ENCODE data around the gene DUOX1. TPM values are rescaled to one million over a fixed set of nuclear protein-coding genes. Genes with fewer than 3 reads are reported as not detected.
"Not testable (repeated sequence)": the region's sequence is repeated elsewhere in the genome, so short reads cannot be mapped to it uniquely, and the experiment has no call there.

The DUOX1 gene
- total RNA-seq, result under 1 TPM; 0.34 to 0.95 TPM

DNA sequence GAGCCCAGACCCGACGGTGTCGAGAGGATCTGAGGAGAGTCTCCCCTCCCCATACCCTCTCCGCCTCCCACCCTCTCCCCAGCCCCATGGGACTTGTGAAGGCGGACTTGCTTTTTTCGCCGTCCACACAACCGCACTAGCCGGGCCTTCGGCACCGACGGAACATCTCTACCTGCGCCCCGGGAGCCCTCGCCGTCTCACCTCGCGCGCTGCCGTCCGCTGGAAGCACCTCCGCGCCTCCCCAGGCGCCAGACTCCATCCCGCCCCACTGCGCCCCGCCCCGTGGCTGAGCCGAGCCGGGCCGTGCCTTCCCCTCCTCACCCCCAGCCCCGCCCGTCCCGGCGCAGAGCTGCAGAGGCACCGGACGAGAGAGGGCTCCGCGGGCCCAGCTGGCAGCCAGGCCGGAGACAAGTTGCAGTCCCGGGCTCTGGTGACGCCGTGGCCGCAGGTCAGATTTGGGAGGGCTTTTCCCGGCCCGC, at the start of gene DUOX1, which contains the start of gene DUOXA1:
TSS of gene DUOX1 (plus strand) at position 344 of the 479 bp plus-strand sequence. CDS start 1,973 bp downstream, outside the sequence.
TSS of gene DUOXA1 (minus strand) at position 229 of the 479 bp plus-strand sequence. CDS start 6,865 bp downstream, outside the sequence.
- Mint-ChIP-seq H3K4me3 (peak within 1 kb of the TSS in 1 of 2 donors; percentile 55), H3K27ac (no peak within 1 kb of the TSS), H3K4me1 (ENCODE audit: low read depth) (peaks cover 5% of the 10 kb centered on the region), H3K27me3 (ENCODE audit: low read depth) (peaks cover 82% of the 10 kb centered on the region), H3K36me3 (ENCODE audit: insufficient read depth in 2 of 2) (peaks cover 0 to 1% of the 10 kb centered on the region in 2 donors), H3K9me3 (no peaks in the 10 kb centered on the region)
- ATAC-seq (replicated peaks in 1 of 2) (peak; percentile 61 to 69), DNase-seq (peak; percentile 46)

DNA sequence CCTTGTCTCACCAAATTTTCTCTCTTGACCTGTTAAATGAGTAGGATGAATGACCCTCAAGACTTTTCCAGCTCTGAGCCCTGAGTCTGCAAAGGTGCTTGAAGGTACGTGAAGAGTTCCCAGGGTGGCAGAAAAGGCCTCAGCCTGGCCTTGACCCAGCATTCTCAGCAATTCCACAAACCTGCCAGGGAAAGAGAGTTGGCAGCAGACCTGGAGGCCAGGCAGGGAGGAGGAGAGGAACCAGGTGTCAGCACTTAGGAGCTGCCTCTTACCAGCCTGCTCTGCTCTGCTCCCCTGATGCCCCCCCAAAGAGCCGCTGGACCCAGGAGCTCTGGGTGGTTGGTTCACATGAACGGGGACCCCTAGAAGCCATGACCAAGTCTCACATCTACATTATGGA, 49.2 kb upstream of the DUOX1 start:
- not testable (repeated sequence) for H3K4me1 Mint-ChIP-seq (ENCODE audit: low read depth); ATAC-seq (replicated peaks in 1 of 2); H3K9me3 Mint-ChIP-seq; H3K27ac Mint-ChIP-seq; H3K36me3 Mint-ChIP-seq (ENCODE audit: insufficient read depth in 2 of 2); H3K27me3 Mint-ChIP-seq (ENCODE audit: low read depth); H3K4me3 Mint-ChIP-seq; DNase-seq

DNA sequence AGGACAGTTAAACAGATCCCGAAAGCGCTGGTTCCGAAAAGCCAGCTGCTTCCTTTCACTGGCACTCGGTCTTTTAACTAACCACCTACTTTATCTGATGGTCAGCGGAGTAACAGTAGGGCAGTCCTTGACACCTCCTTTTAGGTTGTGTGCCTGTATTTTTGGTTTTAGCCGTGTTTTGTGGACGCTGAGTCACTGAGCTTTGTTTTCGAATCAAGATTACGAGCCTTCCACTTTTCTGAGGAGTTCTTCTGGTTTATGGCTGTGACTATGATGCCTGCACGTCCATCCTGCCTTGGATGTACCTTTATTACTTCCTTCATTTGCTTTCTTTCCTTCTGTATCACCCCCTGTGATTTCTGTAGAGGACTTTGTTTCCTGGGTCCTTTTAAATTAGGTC, 47.4 kb upstream of the DUOX1 start:
- ATAC-seq (replicated peaks in 1 of 2), result not testable (repeated sequence)

DNA sequence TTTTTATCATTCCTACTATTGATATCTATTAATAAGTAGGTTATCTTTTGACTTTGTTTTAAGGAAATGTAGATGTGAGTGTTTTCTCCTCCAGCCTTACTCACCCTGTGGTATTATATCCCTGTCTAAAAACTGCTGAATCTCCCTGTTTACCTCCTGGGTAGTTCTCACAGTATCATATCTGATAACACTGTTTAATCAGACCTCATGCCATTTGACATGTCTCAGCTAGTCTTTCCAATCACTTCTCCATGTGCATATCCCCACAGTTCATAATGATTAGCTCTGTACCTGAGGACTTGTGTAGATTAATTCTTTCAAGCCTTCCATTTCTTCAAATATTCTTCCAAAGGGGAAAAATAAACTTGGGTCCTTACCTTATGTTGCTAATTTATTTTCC, 46.6 kb upstream of the DUOX1 start:
- no peaks in the 10 kb centered on the region for H3K9me3 Mint-ChIP-seq
- no peak for DNase-seq
- no peaks in the 10 kb centered on the region for H3K4me1 Mint-ChIP-seq (ENCODE audit: low read depth)
- ATAC-seq (replicated peaks in 1 of 2), result no peak
- H3K36me3 Mint-ChIP-seq (ENCODE audit: insufficient read depth in 2 of 2), result no peaks in the 10 kb centered on the region
- no peak overlapping the region for H3K27ac Mint-ChIP-seq
- peaks cover 14% of the 10 kb centered on the region for H3K27me3 Mint-ChIP-seq (ENCODE audit: low read depth)
- no peak overlapping the region for H3K4me3 Mint-ChIP-seq

More for the DNA sequence above, 47.4 kb upstream of the DUOX1 start:
- H3K4me1 Mint-ChIP-seq (ENCODE audit: low read depth); H3K27ac Mint-ChIP-seq; H3K36me3 Mint-ChIP-seq (ENCODE audit: insufficient read depth in 2 of 2); H3K4me3 Mint-ChIP-seq; H3K9me3 Mint-ChIP-seq; DNase-seq: not testable (repeated sequence)
- peaks cover 14% of the 10 kb centered on the region for H3K27me3 Mint-ChIP-seq (ENCODE audit: low read depth)

DNA sequence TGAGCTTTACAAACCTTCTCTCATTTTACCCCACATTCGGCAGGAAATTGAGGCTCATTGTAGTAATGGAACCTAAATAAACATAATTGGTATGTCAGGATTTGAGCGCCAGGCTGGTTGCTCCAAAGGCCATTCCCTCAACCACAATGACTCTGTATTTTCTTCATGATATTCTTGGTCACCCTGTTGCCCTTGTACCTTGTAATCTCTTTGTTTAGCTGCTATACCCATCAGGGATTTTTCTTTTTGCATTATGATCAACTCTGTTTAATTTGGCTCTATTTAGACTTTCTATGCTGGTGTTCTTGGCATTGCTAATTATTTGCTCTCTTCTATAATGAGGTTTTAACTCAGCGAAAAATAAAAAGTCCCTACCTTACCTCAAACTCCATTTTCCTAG, 45.6 kb upstream of the DUOX1 start:
- no peak for ATAC-seq (replicated peaks in 1 of 2)
- Mint-ChIP-seq H3K4me1 (ENCODE audit: low read depth) (no peaks in the 10 kb centered on the region), H3K9me3 (no peaks in the 10 kb centered on the region), H3K4me3 (no peak overlapping the region), H3K27me3 (ENCODE audit: low read depth) (peaks cover 20% of the 10 kb centered on the region), H3K27ac (no peak overlapping the region), H3K36me3 (ENCODE audit: insufficient read depth in 2 of 2) (no peaks in the 10 kb centered on the region)
- no peak for DNase-seq

DNA sequence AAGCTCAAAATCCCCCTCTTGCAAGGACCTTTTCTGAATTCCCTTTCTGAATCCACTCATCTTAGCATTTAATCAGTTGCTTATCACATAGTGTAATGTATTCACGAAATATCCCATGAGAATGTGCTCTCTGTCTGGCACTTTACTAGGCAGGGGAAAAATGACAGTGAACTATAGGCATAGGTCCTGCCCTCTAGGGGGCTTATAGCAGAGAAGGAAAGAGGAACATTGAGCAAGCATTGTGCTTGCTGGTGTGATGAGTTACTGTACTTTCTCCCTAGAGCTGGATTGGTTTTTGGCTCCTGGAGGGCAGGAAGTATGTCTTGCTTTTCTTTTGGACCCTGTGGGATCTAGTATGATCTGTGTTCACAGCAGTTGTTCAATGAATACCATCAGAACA, 42.3 kb upstream of the DUOX1 start:
- Mint-ChIP-seq H3K27ac (no peak overlapping the region), H3K4me1 (ENCODE audit: low read depth) (no peaks in the 10 kb centered on the region), H3K4me3 (no peak overlapping the region), H3K27me3 (ENCODE audit: low read depth) (peaks cover 36% of the 10 kb centered on the region), H3K9me3 (no peaks in the 10 kb centered on the region), H3K36me3 (ENCODE audit: insufficient read depth in 2 of 2) (no peaks in the 10 kb centered on the region)
- no peak for ATAC-seq (replicated peaks in 1 of 2)
- DNase-seq, result no peak

DNA sequence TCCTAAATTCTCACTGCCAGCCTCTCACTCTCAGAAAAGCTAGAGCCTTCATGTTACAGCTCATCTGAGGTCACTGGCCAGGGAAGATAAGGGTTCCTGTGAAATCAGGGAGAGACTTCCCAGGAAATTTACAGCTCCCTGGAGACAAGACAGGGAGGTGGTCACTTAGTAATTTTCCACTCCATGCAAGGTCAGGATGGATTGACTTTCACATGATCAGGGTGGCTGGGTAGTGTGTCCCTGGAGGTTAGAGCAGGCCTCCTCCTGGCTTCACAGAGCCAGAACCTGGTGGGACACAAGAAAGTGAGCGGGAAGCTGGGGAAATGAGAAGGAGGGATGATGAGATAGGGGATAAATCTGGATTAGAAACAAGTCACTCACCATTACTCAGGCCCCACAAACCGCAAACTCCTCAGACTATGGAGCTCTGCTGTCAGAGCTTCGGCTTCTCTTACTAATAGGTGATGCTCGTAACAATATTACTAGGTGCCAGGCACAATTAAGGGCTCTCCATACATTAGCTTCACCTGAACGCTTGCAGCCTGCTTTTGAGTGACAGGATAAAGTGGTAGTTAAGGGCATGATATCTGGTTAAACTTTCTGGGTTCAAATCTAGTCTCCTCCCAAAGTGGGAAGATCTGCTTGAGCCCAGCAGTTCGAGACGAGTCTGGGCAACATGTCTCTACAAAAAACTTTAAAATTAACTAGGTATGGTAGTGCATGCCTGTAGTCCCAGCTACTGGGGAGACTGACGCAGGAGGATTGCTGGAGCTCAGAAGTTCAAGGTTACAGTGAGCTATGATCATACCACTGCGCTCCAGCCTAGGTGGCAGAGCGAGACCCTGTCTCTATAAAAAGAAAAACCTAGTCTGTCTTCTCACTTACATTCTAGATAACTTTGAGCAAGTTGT, 40.7 kb upstream of the DUOX1 start:
- Mint-ChIP-seq H3K9me3 (no peaks in the 10 kb centered on the region), H3K4me3 (no peak overlapping the region), H3K4me1 (ENCODE audit: low read depth) (no peaks in the 10 kb centered on the region), H3K36me3 (ENCODE audit: insufficient read depth in 2 of 2) (no peaks in the 10 kb centered on the region), H3K27ac (no peak overlapping the region), H3K27me3 (ENCODE audit: low read depth) (peaks cover 29% of the 10 kb centered on the region)
- DNase-seq (no peak), ATAC-seq (replicated peaks in 1 of 2) (no peak)

DNA sequence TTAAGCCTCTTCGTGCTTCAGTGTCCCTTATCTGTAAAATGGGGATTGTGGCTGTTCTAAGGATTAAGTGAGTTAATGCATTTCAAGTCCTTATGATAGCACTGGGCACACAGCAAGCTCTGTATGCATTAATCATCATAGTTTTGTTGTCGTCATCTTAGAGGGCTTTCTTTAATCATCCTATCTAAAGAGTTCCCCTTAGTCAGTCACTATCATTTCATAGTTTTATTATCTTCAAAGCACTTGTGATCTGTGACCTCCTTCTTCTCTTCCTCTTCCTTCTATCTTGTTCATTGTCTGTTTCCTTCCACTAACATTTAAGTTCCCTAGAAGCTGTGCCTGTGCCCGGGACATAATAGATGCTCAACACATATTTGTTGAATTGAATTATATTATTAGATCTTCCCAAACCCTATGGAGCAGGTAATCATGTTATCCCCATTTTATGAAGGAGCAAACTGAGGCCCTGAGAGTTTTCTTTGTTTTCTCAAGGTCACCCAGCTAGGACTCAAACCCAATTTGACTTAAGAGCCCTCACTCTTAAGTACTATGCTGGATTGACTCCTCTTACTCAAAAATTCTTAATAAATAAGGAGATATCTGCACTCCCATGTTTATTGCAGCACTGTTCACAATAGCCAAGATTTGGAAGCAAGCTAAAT, 40.0 kb upstream of the DUOX1 start:
- Mint-ChIP-seq H3K9me3 (no peaks in the 10 kb centered on the region), H3K27ac (no peak overlapping the region), H3K27me3 (ENCODE audit: low read depth) (peaks cover 28% of the 10 kb centered on the region), H3K4me1 (ENCODE audit: low read depth) (no peaks in the 10 kb centered on the region), H3K36me3 (ENCODE audit: insufficient read depth in 2 of 2) (no peaks in the 10 kb centered on the region), H3K4me3 (no peak overlapping the region)
- ATAC-seq (replicated peaks in 1 of 2) (no peak), DNase-seq (no peak)

DNA sequence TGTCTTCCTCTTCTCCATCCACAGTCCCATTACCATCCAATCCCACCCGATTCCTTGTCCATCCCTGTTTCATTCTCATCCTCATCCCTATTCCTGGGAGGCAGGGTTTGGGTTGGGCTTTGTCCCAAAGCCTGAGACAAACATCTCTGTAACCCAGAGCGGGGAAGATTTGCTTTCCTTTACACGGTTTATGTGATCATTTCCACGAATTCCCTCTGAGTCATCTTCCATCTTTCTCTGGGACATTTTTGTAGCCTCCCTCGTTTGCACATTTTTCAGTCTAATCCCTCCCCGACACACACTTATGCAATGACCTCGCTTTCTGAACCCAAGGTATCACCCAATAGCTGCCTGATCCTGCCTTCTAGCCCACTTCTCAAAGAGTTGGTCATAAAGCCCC, 38.6 kb upstream of the DUOX1 start:
- Mint-ChIP-seq H3K4me3 (no peak overlapping the region), H3K36me3 (ENCODE audit: insufficient read depth in 2 of 2) (no peaks in the 10 kb centered on the region), H3K4me1 (ENCODE audit: low read depth) (no peaks in the 10 kb centered on the region), H3K27me3 (ENCODE audit: low read depth) (peaks cover 28% of the 10 kb centered on the region), H3K27ac (no peak overlapping the region), H3K9me3 (no peaks in the 10 kb centered on the region)
- no peak for DNase-seq
- no peak for ATAC-seq (replicated peaks in 1 of 2)

DNA sequence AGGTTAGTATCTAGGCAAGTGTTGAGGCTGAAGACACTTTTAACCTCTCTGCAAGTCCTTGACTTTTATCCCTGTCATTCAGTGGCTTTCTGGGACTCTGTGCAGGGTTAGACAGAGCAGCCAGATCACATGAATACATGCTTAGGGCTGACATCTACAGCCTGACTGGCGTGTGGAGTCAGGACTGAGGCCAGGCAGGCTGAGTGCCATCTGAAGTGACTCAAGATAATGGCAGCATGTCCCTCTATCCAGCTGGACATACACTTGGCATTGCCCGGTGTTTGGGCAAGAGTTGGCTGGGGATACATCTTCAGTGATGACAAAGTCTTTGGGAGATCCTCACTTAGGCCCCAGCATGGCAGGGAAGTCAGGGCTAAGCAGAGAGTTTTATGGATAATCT, 38.2 kb upstream of the DUOX1 start:
- Mint-ChIP-seq H3K4me1 (ENCODE audit: low read depth) (no peaks in the 10 kb centered on the region), H3K4me3 (no peak overlapping the region)
- DNase-seq, result no peak

DNA sequence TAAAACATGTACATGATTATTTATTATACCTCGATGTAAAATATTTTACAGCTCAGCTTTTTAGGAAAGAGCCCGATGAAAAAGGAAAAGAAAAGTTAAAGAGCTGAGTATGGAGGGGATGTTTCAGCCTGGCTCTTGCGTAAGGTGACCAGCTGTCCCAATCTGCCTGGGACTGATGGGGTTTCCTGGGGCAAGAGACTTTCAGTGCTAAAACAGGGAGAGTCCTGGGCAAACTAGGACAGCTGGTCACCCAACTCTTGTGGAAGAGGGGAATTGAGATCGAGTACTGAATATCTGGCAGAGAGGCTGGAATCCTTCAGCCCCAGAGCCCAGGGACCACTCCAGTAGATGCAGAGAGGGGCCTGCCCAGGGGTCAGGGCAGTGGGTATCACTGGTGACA, 36.8 kb upstream of the DUOX1 start:
- H3K9me3 Mint-ChIP-seq, result no peaks in the 10 kb centered on the region
- no peaks in the 10 kb centered on the region for H3K4me1 Mint-ChIP-seq (ENCODE audit: low read depth)
- H3K4me3 Mint-ChIP-seq, result no peak overlapping the region
- ATAC-seq (replicated peaks in 1 of 2) (no peak), DNase-seq (no peak)
- H3K36me3 Mint-ChIP-seq (ENCODE audit: insufficient read depth in 2 of 2), result no peaks in the 10 kb centered on the region
- peaks cover 22% of the 10 kb centered on the region for H3K27me3 Mint-ChIP-seq (ENCODE audit: low read depth)
- H3K27ac Mint-ChIP-seq, result no peak overlapping the region

More for the DNA sequence above, 38.2 kb upstream of the DUOX1 start:
- H3K9me3 Mint-ChIP-seq, result no peaks in the 10 kb centered on the region
- no peak for ATAC-seq (replicated peaks in 1 of 2)
- H3K36me3 Mint-ChIP-seq (ENCODE audit: insufficient read depth in 2 of 2), result no peaks in the 10 kb centered on the region
- no peak overlapping the region for H3K27ac Mint-ChIP-seq
- H3K27me3 Mint-ChIP-seq (ENCODE audit: low read depth), result peaks cover 28% of the 10 kb centered on the region

DNA sequence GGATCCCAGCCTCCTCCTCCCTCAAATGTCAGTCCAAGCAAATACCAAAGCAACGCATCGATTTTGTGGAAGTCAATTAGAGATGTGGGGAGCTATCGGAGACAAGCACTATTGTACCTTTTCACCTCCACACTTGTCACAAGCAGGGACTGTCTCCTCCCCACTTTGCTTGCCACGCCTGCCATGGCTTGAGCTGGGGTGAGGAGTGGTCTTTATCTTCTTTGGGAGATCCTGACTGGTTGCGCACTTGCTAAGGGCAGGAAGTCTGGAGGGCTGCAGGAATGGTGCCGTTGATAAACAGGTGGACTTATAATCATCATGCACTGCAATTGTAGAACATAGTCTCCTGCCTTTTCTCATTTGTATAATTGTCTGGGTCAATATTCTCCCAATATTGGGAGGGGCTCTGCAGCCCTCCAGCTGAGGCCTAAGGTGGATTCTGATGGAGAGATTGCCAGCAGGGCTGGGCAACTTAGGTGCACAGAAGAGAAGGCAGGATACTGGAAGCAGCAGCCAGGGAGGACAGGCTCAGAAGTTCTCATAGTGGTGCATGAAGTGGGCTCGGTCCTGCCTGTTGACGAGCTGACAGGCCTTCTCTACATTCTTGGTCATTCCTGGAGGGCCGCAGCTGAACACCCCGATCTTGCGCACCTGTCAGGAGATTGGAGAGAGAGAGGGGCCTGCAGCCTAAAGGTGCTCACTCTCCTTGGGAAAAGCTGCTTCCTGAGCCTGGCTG, 36.0 kb upstream of the DUOX1 start:
- no peaks in the 10 kb centered on the region for H3K4me1 Mint-ChIP-seq (ENCODE audit: low read depth)
- no peaks in the 10 kb centered on the region for H3K36me3 Mint-ChIP-seq (ENCODE audit: insufficient read depth in 2 of 2)
- no peaks in the 10 kb centered on the region for H3K9me3 Mint-ChIP-seq
- no peak overlapping the region for H3K27ac Mint-ChIP-seq
- ATAC-seq (replicated peaks in 1 of 2) (no peak), DNase-seq (no peak)
- H3K4me3 Mint-ChIP-seq, result no peak overlapping the region
- peaks cover 19% of the 10 kb centered on the region for H3K27me3 Mint-ChIP-seq (ENCODE audit: low read depth)

DNA sequence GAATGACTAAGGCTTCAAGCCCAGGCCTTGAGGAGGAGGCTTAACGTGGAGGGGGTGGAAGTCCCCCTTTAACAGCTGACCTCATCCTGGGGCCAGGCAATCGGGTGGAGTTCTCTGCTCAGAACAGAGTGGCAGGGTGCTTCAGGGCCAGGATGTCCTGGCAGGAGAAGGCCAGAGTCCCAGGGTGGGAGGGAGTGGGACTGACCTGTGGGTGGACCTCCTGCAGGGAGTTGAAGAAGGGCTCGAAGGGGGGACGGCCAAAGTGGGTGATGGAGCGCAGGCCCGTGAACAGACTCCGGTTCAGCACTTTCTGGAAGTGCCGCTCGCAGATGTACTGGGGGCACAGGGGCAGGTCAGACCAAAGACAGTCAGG, 35.5 kb upstream of the DUOX1 start:
- Mint-ChIP-seq H3K4me3 (no peak overlapping the region), H3K27me3 (ENCODE audit: low read depth) (peaks cover 14% of the 10 kb centered on the region), H3K4me1 (ENCODE audit: low read depth) (no peaks in the 10 kb centered on the region), H3K27ac (no peak overlapping the region), H3K9me3 (no peaks in the 10 kb centered on the region), H3K36me3 (ENCODE audit: insufficient read depth in 2 of 2) (no peaks in the 10 kb centered on the region)
- DNase-seq, result no peak
- ATAC-seq (replicated peaks in 1 of 2), result no peak

Data from activated T-cell treated with anti-CD3 and anti-CD28 coated beads, Interleukin-2, amount 50 U/mL, for 72 hours (primary cell).